ENCODE measurements around the gene WDR37. TPM values are rescaled to one million over a fixed set of nuclear protein-coding genes. Genes with fewer than 3 reads are reported as not detected.

WDR37 gene
- total RNA-seq, 2 donors from 2014 or later = 11.9 to 22.8 TPM

DNA sequence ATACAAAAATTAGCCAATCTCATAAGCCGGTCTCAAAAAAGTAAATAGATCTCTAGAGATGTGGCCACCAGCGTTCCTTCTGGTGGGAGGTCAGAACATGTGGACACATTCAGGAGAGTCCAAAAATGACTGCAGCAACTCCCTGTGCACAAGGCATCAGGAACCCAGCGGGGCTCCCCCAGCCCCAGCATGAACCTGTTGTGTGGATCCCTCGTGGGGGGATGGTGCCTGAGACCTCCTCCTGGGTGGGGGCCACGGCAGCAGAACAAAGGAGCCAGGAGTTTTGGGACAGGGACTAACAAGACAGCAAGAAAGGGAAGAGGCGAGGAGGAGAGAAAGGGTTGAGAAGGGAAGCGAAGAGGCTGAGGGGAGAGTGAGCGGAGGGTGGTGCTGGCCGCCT, 121.8 kb downstream of the WDR37 start:
- Histone ChIP-seq H3K27me3 (replicated peaks; ENCODE audit: insufficient read depth) (no peaks in the 10 kb centered on the region), H3K4me1 (replicated peaks) (no peaks in the 10 kb centered on the region), H3K27ac (no peak overlapping the region), H3K4me3 (no peak overlapping the region), H3K36me3 (no peaks in the 10 kb centered on the region), H3K9me3 (no peaks in the 10 kb centered on the region)
- intact Hi-C loops (cut with DNase I) = no loop called here
- DNase-seq (ENCODE audit: low spot score) = no peak
- TF ChIP-seq, protein P1, sequence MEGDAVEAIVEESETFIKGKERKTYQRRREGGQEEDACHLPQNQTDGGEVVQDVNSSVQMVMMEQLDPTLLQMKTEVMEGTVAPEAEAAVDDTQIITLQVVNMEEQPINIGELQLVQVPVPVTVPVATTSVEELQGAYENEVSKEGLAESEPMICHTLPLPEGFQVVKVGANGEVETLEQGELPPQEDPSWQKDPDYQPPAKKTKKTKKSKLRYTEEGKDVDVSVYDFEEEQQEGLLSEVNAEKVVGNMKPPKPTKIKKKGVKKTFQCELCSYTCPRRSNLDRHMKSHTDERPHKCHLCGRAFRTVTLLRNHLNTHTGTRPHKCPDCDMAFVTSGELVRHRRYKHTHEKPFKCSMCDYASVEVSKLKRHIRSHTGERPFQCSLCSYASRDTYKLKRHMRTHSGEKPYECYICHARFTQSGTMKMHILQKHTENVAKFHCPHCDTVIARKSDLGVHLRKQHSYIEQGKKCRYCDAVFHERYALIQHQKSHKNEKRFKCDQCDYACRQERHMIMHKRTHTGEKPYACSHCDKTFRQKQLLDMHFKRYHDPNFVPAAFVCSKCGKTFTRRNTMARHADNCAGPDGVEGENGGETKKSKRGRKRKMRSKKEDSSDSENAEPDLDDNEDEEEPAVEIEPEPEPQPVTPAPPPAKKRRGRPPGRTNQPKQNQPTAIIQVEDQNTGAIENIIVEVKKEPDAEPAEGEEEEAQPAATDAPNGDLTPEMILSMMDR (IDR thresholded peaks at IDR 0.05) = no peak
- TF ChIP-seq POLR2AphosphoS5 (IDR thresholded peaks at IDR 0.05) = no peak
- no peak for TF ChIP-seq POLR2A (IDR thresholded peaks at IDR 0.05)
- WGBS = 92% methylated on average over 9 of the region's 9 CpGs

DNA sequence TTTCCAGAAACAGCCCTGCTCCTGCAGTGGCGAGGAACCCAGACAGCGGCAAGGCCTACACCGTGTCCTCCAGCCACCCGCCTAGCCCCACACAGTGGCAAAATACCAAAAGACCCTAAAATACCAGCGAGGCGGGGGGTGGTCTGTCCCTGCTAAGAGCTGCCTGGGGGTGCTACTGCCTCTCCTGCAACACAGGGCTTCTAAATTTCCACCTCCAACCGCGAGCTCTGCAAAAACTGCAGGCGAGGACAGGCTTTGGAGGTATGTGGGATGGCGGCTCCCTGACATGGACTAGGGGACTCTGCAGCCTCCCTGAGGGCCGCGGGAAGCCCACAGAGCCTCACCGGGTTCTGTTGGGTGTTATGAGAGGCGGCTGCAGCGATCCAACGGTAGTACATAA, 122.3 kb downstream of the WDR37 start:
- TF ChIP-seq, protein P1 (IDR thresholded peaks at IDR 0.05) = no peak
- no peak for TF ChIP-seq POLR2A (IDR thresholded peaks at IDR 0.05)
- TF ChIP-seq POLR2AphosphoS5 (IDR thresholded peaks at IDR 0.05) = no peak
- WGBS = 90% methylated on average over 16 of the region's 16 CpGs
- intact Hi-C loops (cut with DNase I) = no loop called here
- no peaks in the 10 kb centered on the region for H3K36me3 ChIP-seq
- no peaks in the 10 kb centered on the region for H3K9me3 ChIP-seq
- H3K27ac ChIP-seq = no peak overlapping the region
- no peaks in the 10 kb centered on the region for H3K27me3 ChIP-seq (replicated peaks; ENCODE audit: insufficient read depth)
- no peak for DNase-seq (ENCODE audit: low spot score)
- H3K4me1 ChIP-seq (replicated peaks) = no peaks in the 10 kb centered on the region
- no peak overlapping the region for H3K4me3 ChIP-seq

DNA sequence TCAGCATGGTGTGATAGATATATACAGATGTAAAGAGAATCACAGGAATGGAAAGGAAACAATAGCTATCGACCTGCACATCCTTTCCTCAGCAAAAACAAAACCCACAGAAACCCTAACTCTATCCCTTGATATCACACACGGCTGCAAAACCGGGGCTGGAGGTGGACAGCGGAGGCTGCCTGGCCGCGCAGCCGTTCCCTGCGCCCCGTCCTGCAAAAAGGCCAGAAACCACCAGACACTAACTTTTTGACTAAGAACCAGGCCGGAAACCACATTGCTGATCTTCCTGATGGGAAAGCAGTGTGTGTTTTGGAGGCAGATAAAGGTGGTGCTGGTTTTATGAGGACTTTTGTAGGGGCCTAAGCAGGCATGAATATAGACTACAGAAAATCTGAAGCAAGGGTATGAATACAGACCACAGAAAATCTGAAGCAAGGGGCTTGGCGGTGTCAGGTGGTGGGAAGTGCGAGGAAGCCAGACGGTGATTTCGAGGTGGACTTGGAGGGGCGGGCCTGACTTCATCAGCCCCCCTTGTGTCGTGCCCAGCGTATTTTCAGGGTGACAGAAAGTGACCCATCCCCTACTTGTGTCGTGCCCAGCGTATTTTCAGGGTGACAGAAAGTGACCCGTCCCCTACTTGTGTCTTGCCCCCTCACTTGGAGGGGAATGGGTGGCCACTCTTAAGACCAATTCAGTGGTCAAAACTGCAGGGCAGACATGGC, 123.3 kb downstream of the WDR37 start:
- no peak for DNase-seq (ENCODE audit: low spot score)
- Histone ChIP-seq H3K27me3 (replicated peaks; ENCODE audit: insufficient read depth) (no peaks in the 10 kb centered on the region), H3K27ac (no peak overlapping the region), H3K9me3 (no peaks in the 10 kb centered on the region), H3K36me3 (no peaks in the 10 kb centered on the region), H3K4me1 (replicated peaks) (no peaks in the 10 kb centered on the region), H3K4me3 (no peak overlapping the region)
- WGBS = 79% methylated on average over 20 of the region's 20 CpGs
- intact Hi-C loops (cut with DNase I) = no loop called here
- TF ChIP-seq, protein P1 (IDR thresholded peaks at IDR 0.05) = no peak
- TF ChIP-seq POLR2A (IDR thresholded peaks at IDR 0.05) (no peak), POLR2AphosphoS5 (IDR thresholded peaks at IDR 0.05) (no peak)

DNA sequence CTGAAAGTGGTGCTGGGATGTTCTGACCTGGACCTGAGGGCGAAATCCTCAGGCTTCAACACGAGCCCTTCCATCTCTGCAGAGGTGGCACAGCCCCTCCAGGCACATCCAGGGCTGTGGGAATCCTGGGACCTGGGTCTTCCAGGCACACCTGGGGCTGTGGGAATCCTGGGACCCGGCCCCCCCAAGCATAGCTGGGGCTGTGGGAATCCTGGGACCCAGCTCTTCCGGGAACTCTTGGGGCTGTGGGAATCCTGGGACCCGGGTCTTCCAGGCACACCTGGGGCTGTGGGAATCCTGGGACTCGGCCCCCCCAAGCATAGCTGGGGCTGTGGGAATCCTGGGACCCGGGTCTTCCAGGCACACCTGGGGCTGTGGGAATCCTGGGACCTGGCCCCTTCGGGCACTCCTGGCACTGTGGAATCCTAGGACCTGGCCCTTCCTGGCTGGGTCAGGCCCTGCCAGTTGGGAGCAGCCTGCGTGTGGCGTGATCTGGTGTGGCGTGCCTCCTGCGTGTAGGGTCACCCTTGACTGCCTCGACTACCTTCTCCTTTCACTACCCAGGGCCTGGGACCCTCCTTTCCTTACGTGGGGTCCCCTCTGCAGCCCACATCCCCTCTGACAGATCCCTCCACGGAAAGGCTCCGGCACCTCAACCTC, 124.0 kb downstream of the WDR37 start:
- no peaks in the 10 kb centered on the region for H3K4me1 ChIP-seq (replicated peaks)
- intact Hi-C loops (cut with DNase I) = no loop called here
- H3K4me3 ChIP-seq = no peak overlapping the region
- no peak overlapping the region for H3K27ac ChIP-seq
- H3K36me3 ChIP-seq = no peaks in the 10 kb centered on the region
- no peaks in the 10 kb centered on the region for H3K27me3 ChIP-seq (replicated peaks; ENCODE audit: insufficient read depth)
- TF ChIP-seq, protein P1 (IDR thresholded peaks at IDR 0.05) = no peak
- TF ChIP-seq POLR2A (IDR thresholded peaks at IDR 0.05) (no peak), POLR2AphosphoS5 (IDR thresholded peaks at IDR 0.05) (no peak)
- WGBS = 89% methylated on average over 11 of the region's 16 CpGs
- no peaks in the 10 kb centered on the region for H3K9me3 ChIP-seq
- DNase-seq (ENCODE audit: low spot score) = no peak

DNA sequence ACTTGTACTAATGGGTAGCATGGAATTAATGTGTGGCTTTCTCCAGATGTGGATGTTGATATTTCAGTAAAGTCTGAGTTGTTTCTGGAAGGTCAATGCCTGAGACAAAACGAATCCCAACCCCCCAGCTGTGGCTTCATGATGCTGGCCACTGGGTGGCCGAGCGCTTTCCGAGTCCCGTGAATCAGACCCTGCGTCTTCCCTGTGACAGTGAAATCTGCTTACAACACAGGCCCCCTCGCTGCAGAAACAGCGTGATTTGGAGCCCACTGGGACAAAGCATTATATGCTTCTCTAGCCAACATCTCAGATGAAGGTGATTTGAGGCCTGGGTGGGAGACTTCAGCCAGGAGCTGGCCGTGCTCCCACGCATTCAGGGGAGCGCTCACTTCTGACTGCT, 124.7 kb downstream of the WDR37 start:
- intact Hi-C loops (cut with DNase I) = no loop called here
- no peaks in the 10 kb centered on the region for H3K36me3 ChIP-seq
- no peaks in the 10 kb centered on the region for H3K9me3 ChIP-seq
- H3K4me3 ChIP-seq = no peak overlapping the region
- WGBS = 91% methylated on average over 11 of the region's 11 CpGs
- TF ChIP-seq POLR2AphosphoS5 (IDR thresholded peaks at IDR 0.05) (no peak), POLR2A (IDR thresholded peaks at IDR 0.05) (no peak)
- TF ChIP-seq, protein P1 (IDR thresholded peaks at IDR 0.05) = no peak
- no peak for DNase-seq (ENCODE audit: low spot score)
- H3K4me1 ChIP-seq (replicated peaks) = no peaks in the 10 kb centered on the region
- no peaks in the 10 kb centered on the region for H3K27me3 ChIP-seq (replicated peaks; ENCODE audit: insufficient read depth)
- no peak overlapping the region for H3K27ac ChIP-seq

All from prostate gland (tissue), 2 donors.